Left lung (tissue), 10 donors: ENCODE results near the gene LAPTM5. TPM values are rescaled to one million over a fixed set of nuclear protein-coding genes. Genes with fewer than 3 reads are reported as not detected.

ENCODE experiments used
- ATAC-seq: fragments of 200-7000 bp; cut with Tn5 transposase; one replicate; pipeline ENCODE4 v1.9.1; 2020; ENCODE audit warnings: moderate library complexity
- DNase-seq, 4 donors: peaks; one replicate each; pipeline ENCODE4 v3.0.0-alpha.2; 2013 to 2020
- H3K27ac ChIP-seq, 2 donors: fragments of 200-600 bp; sonication (generic) in 1 of 2; one replicate each; pipeline versions ENCODE4 v1.5.0 to v1.8.0; 2020 to 2021
- H3K27me3 ChIP-seq, 2 donors: fragments of 200-600 bp; sonication (generic) in 1 of 2; one replicate each; pipeline versions ENCODE4 v1.5.0 to v1.8.0; 2020 to 2021
- H3K36me3 ChIP-seq, 2 donors: fragments of 200-600 bp; sonication (generic) in 1 of 2; one replicate each; pipeline versions ENCODE4 v1.5.0 to v1.8.0; 2020 to 2021
- H3K4me1 ChIP-seq, 2 donors: fragments of 200-600 bp; one replicate each; pipeline ENCODE4 v1.8.0; 2021
- H3K4me3 ChIP-seq, 2 donors: fragments of 200-600 bp; sonication (generic) in 1 of 2; one replicate each; pipeline versions ENCODE4 v1.5.0 to v1.8.0; 2020 to 2021; ENCODE audit warnings: mild to moderate bottlenecking in 1 of 2
- H3K9me3 ChIP-seq, 2 donors: fragments of 200-600 bp; sonication (generic) in 1 of 2; one replicate each; pipeline versions ENCODE4 v1.5.0 to v1.8.0; 2020 to 2021
- intact Hi-C, 2 donors: fragments of 100-400 bp; cut with DNase I; formaldehyde crosslinking; loops; one replicate each; pipeline versions ENCODE4 v1.11.2 to v1.14.2; 2022
- polyA plus RNA-seq, 6 donors: library from polyadenylated mRNA; unstranded; fragments of 120-200 nt; gene quantifications; one replicate each; pipeline ENCODE4 v1.2.1, GENCODE V29; 2013; ENCODE audit not compliant: insufficient read length in 6 of 6
- total RNA-seq, 2 donors: library from RNA; stranded (reverse); fragmentation: NEBNext Ultra II Directional; extraction: Animal tissue kit (Norgen Biotek cat#: 25700); gene quantifications; one replicate each; pipeline ENCODE4 v1.2.1, GENCODE V29; 2021
- TF ChIP-seq, protein P1 (sequence below), 2 donors: fragments of 200-600 bp; sonication (generic) in 1 of 2; IDR thresholded peaks; one replicate each; pipeline versions ENCODE4 v1.5.0 to v1.8.0; 2021; ENCODE audit warnings: antibody characterized with exemption in 2 of 2
- donor health status: DM: no; HTN: yes; CAD: no.
- donor health status: DM: no; HTN: no; CAD: no.

Gene LAPTM5
- total and polyA plus RNA-seq, 8 donors, result 23.0 to 513 (median 29.5) TPM

GRCh38 chr1:30704765-30705509 is 52.6 kb downstream of the LAPTM5 start:
- peak in 1 of 4 donors; percentile 54 for DNase-seq
- ATAC-seq, result no peak
- Histone ChIP-seq H3K27ac (no peak overlapping the region), H3K4me1 (no peaks in the 10 kb centered on the region), H3K4me3 (no peak overlapping the region), H3K36me3 (no peaks in the 10 kb centered on the region), H3K9me3 (no peaks in the 10 kb centered on the region), H3K27me3 (peaks cover 0 to 42% of the 10 kb centered on the region in 2 donors)
- TF ChIP-seq, protein P1, sequence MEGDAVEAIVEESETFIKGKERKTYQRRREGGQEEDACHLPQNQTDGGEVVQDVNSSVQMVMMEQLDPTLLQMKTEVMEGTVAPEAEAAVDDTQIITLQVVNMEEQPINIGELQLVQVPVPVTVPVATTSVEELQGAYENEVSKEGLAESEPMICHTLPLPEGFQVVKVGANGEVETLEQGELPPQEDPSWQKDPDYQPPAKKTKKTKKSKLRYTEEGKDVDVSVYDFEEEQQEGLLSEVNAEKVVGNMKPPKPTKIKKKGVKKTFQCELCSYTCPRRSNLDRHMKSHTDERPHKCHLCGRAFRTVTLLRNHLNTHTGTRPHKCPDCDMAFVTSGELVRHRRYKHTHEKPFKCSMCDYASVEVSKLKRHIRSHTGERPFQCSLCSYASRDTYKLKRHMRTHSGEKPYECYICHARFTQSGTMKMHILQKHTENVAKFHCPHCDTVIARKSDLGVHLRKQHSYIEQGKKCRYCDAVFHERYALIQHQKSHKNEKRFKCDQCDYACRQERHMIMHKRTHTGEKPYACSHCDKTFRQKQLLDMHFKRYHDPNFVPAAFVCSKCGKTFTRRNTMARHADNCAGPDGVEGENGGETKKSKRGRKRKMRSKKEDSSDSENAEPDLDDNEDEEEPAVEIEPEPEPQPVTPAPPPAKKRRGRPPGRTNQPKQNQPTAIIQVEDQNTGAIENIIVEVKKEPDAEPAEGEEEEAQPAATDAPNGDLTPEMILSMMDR (IDR thresholded peaks at IDR 0.05), result no peak
- intact Hi-C loops, result no loop called here

DNA sequence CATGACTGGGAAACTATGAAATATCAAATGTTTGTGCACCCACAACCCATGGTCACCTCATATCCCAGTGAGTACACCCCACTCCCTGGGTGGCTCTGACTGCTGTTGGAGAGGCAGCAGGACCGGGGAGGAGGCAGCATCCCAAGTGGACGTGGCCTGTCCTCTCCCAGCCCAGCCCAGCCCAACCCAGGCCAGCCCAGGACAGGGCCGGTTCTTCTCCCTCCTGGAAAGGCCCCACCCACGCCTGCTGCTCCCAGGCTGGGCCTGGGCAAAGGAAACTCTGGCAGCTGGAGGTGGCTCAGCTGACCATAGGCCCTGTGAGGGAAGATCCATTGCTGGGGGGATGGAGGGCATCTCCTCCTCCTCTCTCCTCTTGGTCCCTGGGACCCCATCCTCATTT is 53.3 kb downstream of the LAPTM5 start:
- Histone ChIP-seq H3K4me1 (no peaks in the 10 kb centered on the region), H3K9me3 (no peaks in the 10 kb centered on the region), H3K27ac (no peak overlapping the region), H3K27me3 (peaks cover 0 to 40% of the 10 kb centered on the region in 2 donors), H3K36me3 (no peaks in the 10 kb centered on the region), H3K4me3 (no peak overlapping the region)
- TF ChIP-seq, protein P1 (IDR thresholded peaks at IDR 0.05), result no peak
- ATAC-seq, result peak; percentile 7
- DNase-seq, result peak in 1 of 4 donors; percentile 69
- intact Hi-C loops, result no loop called here

- ATAC-seq, result no peak
- intact Hi-C loops, result no loop called here
- Histone ChIP-seq H3K4me1 (no peaks in the 10 kb centered on the region), H3K4me3 (no peak overlapping the region), H3K9me3 (no peaks in the 10 kb centered on the region), H3K27me3 (peaks cover 0 to 33% of the 10 kb centered on the region in 2 donors), H3K36me3 (no peaks in the 10 kb centered on the region), H3K27ac (no peak overlapping the region)
- TF ChIP-seq, protein P1 (IDR thresholded peaks at IDR 0.05), result no peak
- DNase-seq, result no peak
Observed at GRCh38 chr1:30702823-30703222, 54.8 kb downstream of the LAPTM5 start.

DNA sequence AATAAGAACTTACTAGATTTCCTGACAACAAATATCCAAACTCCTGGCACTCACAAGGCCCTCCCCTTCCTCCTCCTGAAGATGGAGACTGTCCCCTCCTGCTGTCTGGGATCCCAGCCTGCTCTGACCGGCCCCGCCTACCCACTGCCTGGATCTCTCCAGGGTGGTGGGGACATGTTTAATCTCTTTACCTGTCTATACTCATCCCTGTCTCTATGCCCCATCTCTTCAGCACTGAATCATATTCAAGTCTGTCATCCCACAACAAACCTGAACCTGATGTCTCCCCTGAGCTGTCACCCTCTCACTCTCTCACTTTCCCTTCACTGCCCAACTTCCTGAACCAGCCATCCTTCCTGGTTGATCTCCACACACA is 56.3 kb downstream of the LAPTM5 start:
- no peak for ATAC-seq

DNA sequence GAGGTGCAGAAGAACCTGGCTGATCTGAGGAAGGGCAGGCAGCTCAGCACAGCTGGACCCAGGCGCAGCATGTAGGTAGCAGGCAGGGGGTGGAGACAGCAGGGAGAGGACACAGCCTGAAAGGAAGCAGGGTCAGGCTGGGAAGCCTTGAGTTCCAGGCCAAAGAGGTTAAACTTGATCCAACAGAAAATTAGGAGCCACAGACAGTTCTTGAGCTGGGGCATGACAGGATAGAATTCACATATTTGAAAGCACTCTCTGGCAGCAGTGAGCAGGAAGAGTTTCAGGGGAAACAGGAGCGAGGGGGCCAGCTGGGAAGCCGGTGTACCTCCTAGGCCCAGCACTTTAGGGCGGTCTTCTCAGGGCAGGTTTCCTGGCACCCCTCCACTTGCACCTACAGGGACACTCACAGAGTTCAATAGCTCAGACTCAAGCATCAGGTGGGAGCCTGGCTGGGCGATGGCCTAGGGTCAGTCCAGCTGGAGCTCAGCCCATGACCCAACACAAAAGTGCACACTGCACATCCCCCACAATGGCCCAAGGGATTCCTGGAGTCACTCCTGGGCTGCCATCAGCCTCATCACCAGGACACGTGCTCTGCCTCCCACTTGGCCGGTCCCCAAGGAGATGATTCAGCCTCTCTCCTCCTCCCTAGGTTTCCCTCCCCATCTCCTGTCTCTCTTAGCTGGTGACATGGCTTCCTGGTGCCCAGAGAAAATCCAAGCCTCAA is 56.9 kb downstream of the LAPTM5 start:
- intact Hi-C loops, result no loop called here
- TF ChIP-seq, protein P1 (IDR thresholded peaks at IDR 0.05), result no peak
- Histone ChIP-seq H3K4me1 (no peaks in the 10 kb centered on the region), H3K4me3 (no peak overlapping the region), H3K27ac (no peak overlapping the region), H3K36me3 (no peaks in the 10 kb centered on the region), H3K9me3 (no peaks in the 10 kb centered on the region), H3K27me3 (peaks cover 0 to 24% of the 10 kb centered on the region in 2 donors)
- ATAC-seq (peak; percentile 49), DNase-seq (no peak)

More for the DNA sequence above, 56.3 kb downstream of the LAPTM5 start:
- H3K9me3 ChIP-seq, result no peaks in the 10 kb centered on the region
- H3K4me1 ChIP-seq, result no peaks in the 10 kb centered on the region
- DNase-seq, result no peak
- TF ChIP-seq, protein P1 (IDR thresholded peaks at IDR 0.05), result no peak
- H3K36me3 ChIP-seq, result no peaks in the 10 kb centered on the region
- intact Hi-C loops, result no loop called here
- H3K27me3 ChIP-seq, result peaks cover 0 to 27% of the 10 kb centered on the region in 2 donors
- H3K4me3 ChIP-seq, result no peak overlapping the region
- no peak overlapping the region for H3K27ac ChIP-seq
